Right kidney (tissue), 1 donor: ENCODE measurements around the gene JOSD2.
"Not testable (repeated sequence)": the region's sequence is repeated elsewhere in the genome, so short reads cannot be mapped to it uniquely, and the experiment has no call there.

ENCODE experiments used
- DNase-seq: peaks from one replicate; pipeline ENCODE4 v3.0.0-alpha.2; 2016

The JOSD2 gene

GRCh38 chr19:50477751-50478515 lies 33.1 kb downstream of the JOSD2 start:
- no peak for DNase-seq

DNA sequence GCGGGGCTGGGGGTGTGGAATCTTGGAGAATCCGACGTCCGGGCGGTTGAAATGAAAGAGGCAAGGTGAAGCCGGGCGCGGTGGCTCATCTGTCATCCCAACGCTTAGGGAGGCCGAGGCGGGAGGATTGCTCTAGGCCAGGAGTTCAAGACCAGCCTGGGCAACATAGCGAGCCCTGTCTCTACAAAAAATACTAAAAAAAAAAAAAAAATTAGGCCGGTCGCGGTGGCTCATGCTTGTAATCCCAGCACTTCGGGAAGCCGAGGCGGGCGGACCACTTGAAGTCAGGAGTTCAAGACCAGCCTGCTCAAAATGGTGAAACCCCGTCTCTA lies 34.1 kb downstream of the JOSD2 start:
- DNase-seq, result no peak

DNA sequence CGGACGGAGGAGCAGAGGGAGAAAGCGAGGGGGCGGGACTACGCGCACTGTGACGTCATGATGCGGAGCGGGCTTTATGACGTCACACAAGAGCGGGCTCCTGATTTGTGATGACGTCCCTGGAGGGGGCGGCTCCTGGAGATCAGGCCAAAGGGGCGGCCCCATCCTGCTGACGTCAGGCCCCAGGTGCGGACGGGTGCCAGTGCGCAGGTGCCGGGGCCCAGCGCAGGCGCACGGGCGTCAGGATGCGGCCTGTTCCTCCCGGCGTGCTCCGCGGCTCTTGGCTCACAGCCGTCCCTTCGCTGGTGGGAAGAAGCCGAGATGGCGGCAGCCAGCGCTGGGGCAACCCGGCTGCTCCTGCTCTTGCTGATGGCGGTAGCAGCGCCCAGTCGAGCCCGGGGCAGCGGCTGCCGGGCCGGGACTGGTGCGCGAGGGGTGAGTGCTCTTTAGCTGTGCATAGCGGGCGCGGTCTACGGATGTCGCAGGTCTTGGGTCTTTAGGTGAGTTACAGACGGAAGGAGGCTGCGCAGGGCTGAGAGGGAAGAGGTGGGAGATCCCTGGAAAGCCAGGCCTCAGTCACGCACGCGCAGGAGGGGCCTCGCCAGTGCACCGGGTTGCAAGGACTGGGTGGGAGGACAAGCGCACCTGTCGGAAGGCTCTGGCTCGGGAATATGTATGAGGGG lies 34.6 kb downstream of the JOSD2 start, which contains the start of the genes EMC10 and GARIN5A:
EMC10 (plus strand) TSS at position 284 of the 683 bp plus-strand sequence; CDS start at position 322, 38 bp downstream.
GARIN5A (minus strand) TSS at position 625 of the 683 bp plus-strand sequence; CDS start at position 165, 460 bp downstream.
- peak; percentile 98 for DNase-seq

- no peak for DNase-seq
These were observed 35.2 kb downstream of the JOSD2 start for GRCh38 chr19:50475736-50476223.

DNA sequence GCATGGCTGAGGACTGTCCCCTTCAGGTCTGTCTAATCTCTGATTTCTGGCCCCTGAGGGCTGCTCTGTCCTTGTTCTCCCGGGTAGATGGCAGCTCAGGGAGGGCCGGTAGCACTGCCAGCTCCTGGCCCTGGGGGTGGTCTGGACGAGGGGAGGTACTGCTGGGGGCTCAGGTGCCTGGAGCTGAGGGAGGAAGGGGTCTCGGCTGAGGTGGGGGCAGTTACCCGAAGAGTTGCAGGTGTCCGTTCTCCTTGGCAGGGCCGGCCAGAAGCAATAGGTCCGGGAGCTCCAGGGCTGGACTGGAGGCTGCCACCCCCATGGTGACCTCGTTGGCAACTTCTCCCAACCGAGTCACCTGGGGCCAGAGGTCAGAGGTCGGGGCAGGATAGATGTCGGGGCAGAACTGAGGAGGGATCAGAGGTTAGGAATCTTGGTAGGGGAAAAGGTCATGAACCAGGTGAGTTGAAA lies 35.9 kb downstream of the JOSD2 start:
- no peak for DNase-seq

DNA sequence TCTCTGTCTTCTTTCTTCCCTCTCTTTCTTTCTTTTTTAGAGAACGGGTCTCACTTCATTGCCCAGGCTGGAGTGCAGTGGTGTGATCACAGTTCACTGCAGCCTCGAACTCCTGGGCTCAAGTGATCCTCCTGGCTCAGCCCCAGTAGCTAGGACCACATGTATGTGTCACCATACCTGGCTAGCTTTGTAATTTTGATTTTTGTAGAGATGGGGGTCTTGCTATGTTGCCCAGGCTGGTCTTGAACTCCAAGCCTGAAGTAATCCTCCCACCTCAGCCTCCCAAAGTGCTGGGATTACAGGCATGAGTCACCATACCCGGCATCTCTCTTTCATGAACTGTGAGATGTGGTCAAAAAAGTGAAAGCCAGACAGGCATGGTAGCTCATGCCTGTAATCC lies 37.7 kb downstream of the JOSD2 start:
- DNase-seq, result not testable (repeated sequence)

GRCh38 chr19:50468818-50469217 lies 42.2 kb downstream of the JOSD2 start:
- DNase-seq, result no peak

DNA sequence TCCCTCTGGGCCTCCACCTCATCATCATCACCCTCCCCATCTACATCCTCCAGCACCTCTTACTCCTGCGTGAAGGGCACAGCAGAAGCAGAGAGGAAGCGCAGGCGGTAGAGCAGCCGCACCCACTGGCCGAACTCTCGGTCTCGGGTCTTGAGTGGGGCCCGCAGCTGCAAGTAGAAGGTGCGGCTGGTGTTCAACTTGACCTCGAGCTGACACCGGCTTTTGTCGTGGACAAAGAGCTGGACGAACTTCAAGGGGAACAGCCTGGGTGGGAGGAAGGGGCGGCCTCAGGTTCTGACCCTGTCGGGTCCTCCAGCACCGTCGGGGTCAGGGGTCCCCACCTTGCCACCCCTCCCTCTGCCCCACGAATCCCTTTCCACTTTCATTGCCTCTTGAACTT lies 43.4 kb downstream of the JOSD2 start:
- DNase-seq, result no peak

DNA sequence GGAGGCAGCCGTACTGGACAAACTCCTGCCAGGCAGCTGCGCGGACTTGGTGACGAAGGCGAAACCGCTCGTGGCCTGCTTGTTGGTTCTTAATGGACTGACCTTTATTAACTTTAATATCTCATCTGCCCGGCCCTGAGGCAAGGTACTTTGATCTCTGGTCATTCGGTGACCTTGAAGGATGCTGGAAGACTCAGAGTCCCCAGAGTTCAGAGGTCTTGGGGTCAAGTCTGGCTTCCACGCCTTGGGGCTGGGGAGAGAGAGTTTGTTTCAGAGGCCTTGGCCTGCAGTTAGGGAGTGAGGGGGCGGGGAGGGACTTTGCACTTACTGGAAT lies 44.3 kb downstream of the JOSD2 start:
- no peak for DNase-seq

DNA sequence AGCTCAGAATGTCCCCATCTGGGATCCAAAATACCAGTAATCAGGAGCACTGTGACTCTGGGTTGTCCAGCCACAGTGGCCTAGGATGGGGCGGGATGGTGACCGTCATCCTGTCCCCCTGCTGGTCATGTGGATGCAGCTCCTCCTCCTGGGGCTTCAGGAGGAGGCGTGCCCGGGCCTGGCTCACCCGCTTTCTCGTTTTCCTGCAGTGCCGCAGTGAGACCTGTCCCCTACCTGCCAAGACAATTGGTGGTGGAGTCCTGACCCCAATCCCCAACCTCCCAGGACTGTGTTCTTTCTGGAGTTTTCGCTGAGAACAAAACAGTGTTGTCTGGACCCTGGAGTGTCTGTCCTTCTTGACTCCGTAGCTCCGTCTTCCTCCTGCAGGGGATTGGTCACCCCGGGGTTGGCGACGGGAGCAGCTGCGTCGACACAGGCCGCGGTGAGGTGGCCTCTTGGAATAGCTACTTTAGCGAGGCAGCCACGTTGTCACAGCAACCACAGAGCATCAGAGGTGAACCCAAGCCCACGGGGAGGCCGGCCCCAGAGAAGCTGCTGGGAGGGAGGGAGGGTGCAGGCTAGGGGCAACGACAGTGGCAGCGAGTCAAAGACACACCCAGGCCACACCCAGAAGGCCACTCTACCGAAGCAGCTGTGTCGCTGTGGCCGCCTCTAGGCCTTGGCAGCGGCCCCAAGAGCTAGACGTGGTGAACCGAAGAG lies 44.8 kb downstream of the JOSD2 start:
- no peak for DNase-seq

DNA sequence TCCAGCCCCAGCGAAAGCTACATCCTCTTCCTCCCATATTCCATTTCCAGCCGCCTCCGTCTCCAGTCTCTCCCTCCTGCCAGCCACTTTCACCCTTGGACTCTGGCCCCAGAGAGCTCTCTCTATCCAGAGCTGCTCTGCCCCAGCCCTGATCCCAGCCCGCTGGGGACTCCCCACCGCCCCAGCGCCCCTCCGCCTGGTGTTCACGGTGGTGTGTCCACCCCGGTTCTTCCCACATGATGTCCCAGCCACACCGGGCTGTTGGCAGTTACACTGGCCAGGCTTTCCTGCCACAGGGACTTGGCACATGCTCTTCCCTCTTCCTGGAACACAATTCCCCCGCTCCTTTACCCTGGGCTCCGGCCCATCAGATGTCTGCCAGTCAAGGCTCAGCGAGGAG lies 46.0 kb downstream of the JOSD2 start:
- no peak for DNase-seq

DNA sequence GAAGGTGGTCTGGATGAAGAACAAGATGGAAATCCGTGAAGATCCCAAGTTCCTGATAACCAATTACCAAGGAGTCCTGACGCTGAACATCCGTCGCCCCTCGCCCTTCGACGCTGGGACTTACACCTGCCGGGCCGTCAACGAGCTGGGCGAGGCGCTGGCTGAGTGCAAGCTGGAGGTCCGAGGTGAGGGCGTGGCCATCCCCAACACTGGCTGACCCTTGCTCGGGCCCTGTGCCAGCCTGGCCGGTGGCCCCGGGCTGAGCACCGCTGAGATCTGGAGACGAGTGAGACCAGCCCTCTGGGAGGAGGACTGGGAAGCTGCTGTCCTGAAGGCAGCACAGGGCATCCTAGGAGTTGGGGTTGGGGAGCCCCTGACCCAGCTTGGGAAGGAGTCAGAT lies 46.6 kb downstream of the JOSD2 start:
- no peak for DNase-seq

DNA sequence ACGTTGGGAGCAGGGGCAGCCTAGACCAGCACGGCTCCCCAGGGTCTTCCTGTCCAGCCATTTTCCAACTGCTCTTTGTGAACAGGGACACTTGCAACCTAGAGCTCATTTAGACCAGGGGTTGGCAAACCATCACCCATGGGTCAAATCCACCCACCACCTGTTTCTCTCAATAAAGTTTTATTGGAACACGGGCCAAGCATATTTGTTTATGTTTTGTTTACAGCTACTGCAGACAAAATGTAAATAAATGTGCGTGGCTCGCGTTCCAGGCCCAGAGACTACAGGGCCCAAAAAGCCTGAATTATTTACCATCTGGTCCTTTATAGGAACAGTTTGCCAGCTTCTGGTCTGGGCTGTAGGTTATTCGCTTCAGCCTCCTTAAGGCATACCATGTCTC lies 48.0 kb downstream of the JOSD2 start:
- no peak for DNase-seq

GRCh38 chr19:50461066-50461875 lies 49.7 kb downstream of the JOSD2 start:
- DNase-seq, result peak; percentile 62

GRCh38 chr19:50460161-50460765 lies 50.7 kb downstream of the JOSD2 start:
- DNase-seq, result no peak

DNA sequence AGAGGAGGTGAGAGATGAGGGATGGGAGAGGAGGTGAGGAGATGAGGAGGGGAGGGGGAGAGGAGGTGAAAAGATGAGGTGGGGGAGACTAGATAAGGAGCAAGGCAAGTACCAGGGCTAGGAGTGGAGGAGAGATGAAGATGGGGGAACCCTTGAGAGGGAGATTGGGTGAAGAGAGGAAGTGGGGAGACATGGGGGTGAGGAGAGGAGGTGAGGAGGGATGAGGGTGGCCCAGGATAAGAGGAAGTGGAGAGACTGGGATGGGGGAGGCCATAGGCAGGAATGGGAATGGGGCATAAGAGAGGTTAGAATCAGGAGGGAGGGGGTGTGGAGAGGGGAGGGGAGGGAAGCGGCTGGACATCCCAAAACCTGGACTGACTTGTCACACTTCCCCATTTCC lies 51.4 kb downstream of the JOSD2 start:
- no peak for DNase-seq

GRCh38 chr19:50459067-50459456 lies 51.9 kb downstream of the JOSD2 start:
- no peak for DNase-seq

DNA sequence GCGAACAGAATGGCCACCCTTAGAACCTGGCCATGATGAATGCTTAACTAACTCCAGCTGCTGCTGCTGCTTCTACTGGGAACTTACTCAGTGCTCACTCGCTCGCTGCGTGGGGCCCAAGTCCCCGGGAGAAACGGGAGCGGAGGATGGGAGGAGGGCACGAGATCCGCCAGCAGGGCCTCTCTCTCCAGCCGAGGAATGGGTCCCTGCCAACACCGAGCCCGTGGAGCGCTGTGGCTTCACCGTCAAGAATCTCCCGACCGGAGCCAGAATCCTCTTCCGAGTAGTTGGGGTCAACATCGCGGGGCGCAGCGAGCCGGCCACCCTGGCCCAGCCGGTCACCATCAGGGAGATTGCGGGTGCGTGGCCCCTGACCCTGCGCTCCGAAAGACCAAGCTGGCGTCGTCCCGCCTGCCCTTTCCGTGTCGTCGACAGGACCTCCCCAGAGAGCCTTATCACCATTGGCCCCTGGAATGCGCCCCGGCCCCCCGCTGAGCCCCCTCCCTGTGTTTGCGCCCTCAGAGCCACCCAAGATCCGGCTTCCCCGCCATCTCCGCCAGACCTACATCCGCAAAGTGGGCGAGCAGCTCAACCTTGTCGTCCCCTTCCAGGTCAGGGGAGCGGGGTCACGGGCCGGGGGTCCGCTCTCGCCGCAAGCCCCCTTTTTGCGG lies 52.5 kb downstream of the JOSD2 start:
- DNase-seq, result no peak

GRCh38 chr19:50457300-50457699 lies 53.7 kb downstream of the JOSD2 start:
- no peak for DNase-seq
